Right lobe of liver (tissue), 4 donors: ENCODE data around the gene NRL.

ENCODE experiments used
- CTCF ChIP-seq, 4 donors: fragments of 200-600 bp in 3 of 4; fragments of 450-650 bp in 1 of 4; IDR thresholded peaks; one replicate each; pipeline versions ENCODE4 v1.5.1 to v1.8.0; 2016 to 2022; ENCODE audit warnings: antibody characterized with exemption in 4 of 4, mild to moderate bottlenecking in 2 of 4
- POLR2A ChIP-seq: fragments of 450-650 bp; IDR thresholded peaks from one replicate; pipeline ENCODE4 v1.6.1; 2017; ENCODE audit warnings: antibody characterized with exemption, mild to moderate bottlenecking
- donor health status: DM: no; HTN: no; CAD: no.
- donor health status: DM: no; HTN: no; CAD: no.
- donor health status: DM: no; HTN: yes; CAD: no.

GRCh38 chr14:24088095-24088494 lies 26.7 kb downstream of the NRL start:
- TF ChIP-seq CTCF (IDR thresholded peaks at IDR 0.05) (no peak), POLR2A (no peak)
